NCI-H748 treated with DMSO at 0.1 percent for 48 hours (cell line): Measurements from ENCODE around the gene WT1.
"Not testable (repeated sequence)": the region's sequence is repeated elsewhere in the genome, so short reads cannot be mapped to it uniquely, and the experiment has no call there.

Experiments used
- DNase-seq: peaks from one replicate; lab custom pipeline; 2025; lab: John Stamatoyannopoulos, UW

WT1 gene

GRCh38 chr11:32435511-32435941 is at the start of gene WT1:
Gene WT1, minus strand, starts transcription at chr11:32435539.
- DNase-seq, result no peak

GRCh38 chr11:32479291-32479690 is 44.0 kb upstream of the WT1 start:
- no peak for DNase-seq

GRCh38 chr11:32478277-32478731 is 43.0 kb upstream of the WT1 start:
- no peak for DNase-seq

GRCh38 chr11:32473282-32473909 is 38.1 kb upstream of the WT1 start:
- DNase-seq, result no peak

- no peak for DNase-seq
Observed at GRCh38 chr11:32472226-32472625, 36.9 kb upstream of the WT1 start.

GRCh38 chr11:32471544-32471943 is 36.2 kb upstream of the WT1 start:
- not testable (repeated sequence) for DNase-seq

GRCh38 chr11:32469791-32470190 is 34.5 kb upstream of the WT1 start:
- DNase-seq, result no peak

GRCh38 chr11:32466279-32466915 is 31.1 kb upstream of the WT1 start:
- DNase-seq, result no peak

GRCh38 chr11:32464078-32464477 is 28.7 kb upstream of the WT1 start:
- DNase-seq, result no peak

GRCh38 chr11:32462011-32462690 is 26.8 kb upstream of the WT1 start:
- no peak for DNase-seq

- DNase-seq, result no peak
Observed at GRCh38 chr11:32456864-32457263, 21.5 kb upstream of the WT1 start.

GRCh38 chr11:32454993-32455392 is 19.7 kb upstream of the WT1 start:
- no peak for DNase-seq

- no peak for DNase-seq
Observed at GRCh38 chr11:32451808-32452207, 16.5 kb upstream of the WT1 start.

GRCh38 chr11:32450372-32450771 is 15.0 kb upstream of the WT1 start:
- DNase-seq, result no peak

GRCh38 chr11:32448232-32448631 is 12.9 kb upstream of the WT1 start:
- DNase-seq, result no peak

- DNase-seq, result no peak
Observed at GRCh38 chr11:32447252-32447651, 11.9 kb upstream of the WT1 start.

GRCh38 chr11:32446227-32446626 is 10.9 kb upstream of the WT1 start:
- no peak for DNase-seq

- no peak for DNase-seq
Observed at GRCh38 chr11:32444186-32444585, 8.8 kb upstream of the WT1 start.

- DNase-seq, result no peak
Observed at GRCh38 chr11:32440916-32441315, 5.6 kb upstream of the WT1 start.

- no peak for DNase-seq
Observed at GRCh38 chr11:32440312-32440908, 5.1 kb upstream of the WT1 start.

GRCh38 chr11:32439501-32440210 is 4.3 kb upstream of the WT1 start:
- DNase-seq, result no peak

GRCh38 chr11:32438866-32439489 is 3.6 kb upstream of the WT1 start:
- no peak for DNase-seq
